Mesothelial cell of epicardium (in vitro differentiated cells): ENCODE measurements around the gene TSPAN18. TPM values are rescaled to one million over a fixed set of nuclear protein-coding genes. Genes with fewer than 3 reads are reported as not detected.

Experiments
- DNase-seq, 2 experiments: peaks; one replicate each; pipeline ENCODE4 v3.0.0; 2021; ENCODE audit warnings: low spot score in 2 of 2; ENCODE audit not compliant: unreplicated experiment in 2 of 2
- H3K27ac Mint-ChIP-seq: 2 replicates; pipeline ENCODE4 v1.8.0; 2021; ENCODE audit warnings: mixed read lengths
- H3K27me3 Mint-ChIP-seq: 2 replicates; pipeline ENCODE4 v1.8.0; 2021; ENCODE audit warnings: low read depth, mixed read lengths
- H3K36me3 Mint-ChIP-seq: 2 replicates; pipeline ENCODE4 v1.8.0; 2021; ENCODE audit warnings: mixed read lengths
- H3K4me1 Mint-ChIP-seq: 2 replicates; pipeline ENCODE4 v1.8.0; 2021; ENCODE audit warnings: mixed read lengths
- H3K4me3 Mint-ChIP-seq: 2 replicates; pipeline ENCODE4 v1.8.0; 2021; ENCODE audit warnings: mild to moderate bottlenecking, moderate library complexity, mixed read lengths
- H3K9me3 Mint-ChIP-seq: 2 replicates; pipeline ENCODE4 v1.8.0; 2021; ENCODE audit warnings: mixed read lengths
- CTCF ChIP-seq: fragments of 200-600 bp; sonication (generic); IDR thresholded peaks from one replicate; pipeline ENCODE4 v1.5.0; 2021; ENCODE audit warnings: antibody characterized with exemption; ENCODE audit not compliant: unreplicated experiment
- total RNA-seq: library from RNA; stranded (reverse); gene quantifications from 3 replicates; pipeline ENCODE4 v1.2.1, GENCODE V29; 2021

The TSPAN18 gene
- total RNA-seq, 1 donor from 2014 or later, result 47.4 TPM

- Mint-ChIP-seq H3K27ac (no peak overlapping the region), H3K4me1 (peaks cover 2% of the 10 kb centered on the region), H3K9me3 (peaks cover 20% of the 10 kb centered on the region), H3K27me3 (no peaks in the 10 kb centered on the region), H3K4me3 (no peak overlapping the region), H3K36me3 (peaks cover 11% of the 10 kb centered on the region)
- TF ChIP-seq CTCF, result no peak
- no peak for DNase-seq
Measured at GRCh38 chr11:44846852-44847251, 120.1 kb downstream of the TSPAN18 start.

- H3K4me1 Mint-ChIP-seq, result peaks cover 1% of the 10 kb centered on the region
- DNase-seq, result no peak
- no peak overlapping the region for H3K4me3 Mint-ChIP-seq
- H3K36me3 Mint-ChIP-seq, result peaks cover 11% of the 10 kb centered on the region
- H3K27me3 Mint-ChIP-seq, result no peaks in the 10 kb centered on the region
- peaks cover 20% of the 10 kb centered on the region for H3K9me3 Mint-ChIP-seq
- no peak overlapping the region for H3K27ac Mint-ChIP-seq
- no peak for TF ChIP-seq CTCF
Measured at GRCh38 chr11:44847316-44847715, 120.6 kb downstream of the TSPAN18 start.

GRCh38 chr11:44848203-44848962 is 121.6 kb downstream of the TSPAN18 start:
- Mint-ChIP-seq H3K9me3 (peaks cover 16% of the 10 kb centered on the region), H3K4me1 (peaks cover 3% of the 10 kb centered on the region)

GRCh38 chr11:44848963-44849350 is 122.2 kb downstream of the TSPAN18 start:
- Mint-ChIP-seq H3K27ac (no peak overlapping the region), H3K4me3 (no peak overlapping the region), H3K36me3 (peaks cover 11% of the 10 kb centered on the region), H3K4me1 (peaks cover 8% of the 10 kb centered on the region), H3K27me3 (no peaks in the 10 kb centered on the region), H3K9me3 (peaks cover 13% of the 10 kb centered on the region)
- no peak for TF ChIP-seq CTCF
- no peak for DNase-seq

More at GRCh38 chr11:44848203-44848962, 121.6 kb downstream of the TSPAN18 start:
- no peak for TF ChIP-seq CTCF
- no peak overlapping the region for H3K4me3 Mint-ChIP-seq
- H3K36me3 Mint-ChIP-seq, result peaks cover 11% of the 10 kb centered on the region
- H3K27me3 Mint-ChIP-seq, result no peaks in the 10 kb centered on the region
- no peak overlapping the region for H3K27ac Mint-ChIP-seq
- DNase-seq, result no peak

GRCh38 chr11:44849424-44849823 is 122.7 kb downstream of the TSPAN18 start:
- Mint-ChIP-seq H3K27me3 (no peaks in the 10 kb centered on the region), H3K36me3 (peaks cover 9% of the 10 kb centered on the region)

More at GRCh38 chr11:44849424-44849823, 122.7 kb downstream of the TSPAN18 start:
- peaks cover 10% of the 10 kb centered on the region for H3K9me3 Mint-ChIP-seq
- DNase-seq, result no peak
- no peak overlapping the region for H3K4me3 Mint-ChIP-seq
- peaks cover 8% of the 10 kb centered on the region for H3K4me1 Mint-ChIP-seq
- no peak for TF ChIP-seq CTCF
- H3K27ac Mint-ChIP-seq, result no peak overlapping the region
